HCT116 (cell line): ENCODE results near the gene PSMD11.

Experiments
- EZH2phosphoT487 ChIP-seq: fragments of 200-600 bp; IDR thresholded peaks from 2 replicates; pipeline ENCODE4 v1.6.1; 2018; ENCODE audit warnings: antibody characterized with exemption, borderline replicate concordance
- SIN3A ChIP-seq: IDR thresholded peaks from 2 replicates; pipeline ENCODE4 v1.6.1; 2012; ENCODE audit warnings: low read depth

DNA sequence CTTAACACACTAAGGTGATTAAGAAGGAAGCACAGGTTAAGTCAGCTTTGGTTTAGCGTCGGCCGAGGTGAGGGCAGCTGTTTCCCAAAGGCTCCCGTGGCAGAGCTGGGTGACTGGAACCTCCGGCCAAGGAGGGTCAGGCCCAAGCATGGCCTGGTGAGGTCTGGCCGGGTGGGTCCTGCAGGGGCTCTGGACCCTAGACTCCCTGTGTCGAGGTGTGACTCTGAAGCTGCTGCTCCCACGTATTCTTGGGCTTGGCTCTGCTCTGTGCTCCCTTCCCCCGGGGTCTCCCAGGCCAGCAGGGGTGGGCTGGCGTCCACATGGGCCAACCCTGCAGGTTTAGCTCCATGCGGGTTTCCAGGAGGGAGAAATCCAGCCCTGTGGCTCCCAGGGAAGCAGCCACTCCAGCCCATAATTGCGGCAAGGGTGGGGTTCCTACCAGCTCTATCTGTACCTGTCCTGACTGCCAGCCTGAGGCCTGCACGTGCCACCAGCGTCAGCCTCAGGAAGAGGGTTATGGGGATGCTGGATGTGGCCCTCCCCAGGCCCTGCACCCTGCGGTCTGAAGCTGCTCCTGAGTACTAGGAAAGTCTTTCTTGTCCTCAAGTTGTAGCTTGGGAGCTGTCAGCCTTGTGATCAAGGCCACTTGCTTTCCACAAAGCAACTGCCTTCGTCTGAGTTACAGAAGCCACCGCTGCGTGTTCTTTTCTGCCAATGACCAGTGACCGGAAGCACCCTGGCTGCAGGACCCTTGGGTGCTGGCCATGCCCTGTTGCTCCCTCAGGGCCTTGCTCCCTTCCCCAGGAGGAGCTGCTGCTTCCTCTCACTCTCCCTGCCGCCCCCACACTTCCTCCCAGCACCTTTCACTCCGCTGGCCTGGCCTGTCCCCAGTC, 47.3 kb downstream of the PSMD11 start:
- TF ChIP-seq EZH2phosphoT487, result no peak
- TF ChIP-seq SIN3A, result no peak
